ACHN (cell line): ENCODE results near the gene GNAS-AS1.
A peak's percentile ranks its signal among the peaks of the same experiment; 100 is the strongest.

Experiments used
- DNase-seq: peaks from one replicate; pipeline ENCODE4 v3.0.0-alpha.2; 2015
- in situ Hi-C: cut with HindIII; loops from 2 replicates; pipeline ENCODE4 v1.10.0; 2017; ENCODE audit warnings: low sequenced_read_pairs, low pct_ligation_motif_present, low pct_unique_long_range_greater_than_20kb

The GNAS-AS1 gene

DNA sequence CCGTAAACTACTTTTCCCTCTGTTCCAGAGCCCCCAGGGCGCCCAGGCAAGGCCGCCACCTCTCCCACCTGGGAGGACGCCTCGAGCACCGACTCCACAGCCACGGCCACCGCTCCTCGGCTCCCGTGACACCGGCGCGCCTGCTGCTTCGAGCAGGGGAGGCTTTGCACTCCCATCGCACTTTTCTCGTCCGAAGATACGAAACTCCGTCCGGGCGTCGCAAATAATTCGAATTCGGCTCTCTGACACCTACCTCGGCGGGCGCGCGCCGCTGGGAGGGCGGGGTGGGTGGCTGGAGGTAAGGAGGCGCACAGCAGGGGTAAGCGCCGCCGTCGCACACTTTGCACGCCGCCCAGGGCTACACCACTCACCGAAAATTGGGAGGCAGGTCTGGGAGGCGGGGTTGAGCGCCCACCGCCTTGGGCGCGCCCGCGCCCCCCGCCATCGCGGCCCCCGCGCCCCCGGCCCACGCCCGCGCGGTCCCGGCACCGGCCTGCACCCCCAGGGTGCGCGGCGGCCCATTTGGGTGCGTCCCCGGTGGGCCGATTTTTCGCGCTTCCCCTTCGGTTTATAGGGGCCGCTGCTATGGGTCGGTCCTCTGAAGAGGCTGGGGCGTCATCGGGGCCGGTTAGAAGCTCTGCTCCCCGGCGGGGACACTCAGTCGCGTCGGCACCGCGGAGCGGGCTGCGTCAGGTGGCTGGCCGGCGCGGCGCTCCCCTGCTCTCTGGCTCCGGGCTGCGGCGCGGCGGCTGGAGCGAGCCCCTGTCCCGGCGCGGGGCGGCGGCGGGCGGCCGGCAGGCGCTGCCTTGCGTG lies 38.0 kb upstream of the GNAS-AS1 start:
- DNase-seq: no peak
- in situ Hi-C loops: no loop called here

DNA sequence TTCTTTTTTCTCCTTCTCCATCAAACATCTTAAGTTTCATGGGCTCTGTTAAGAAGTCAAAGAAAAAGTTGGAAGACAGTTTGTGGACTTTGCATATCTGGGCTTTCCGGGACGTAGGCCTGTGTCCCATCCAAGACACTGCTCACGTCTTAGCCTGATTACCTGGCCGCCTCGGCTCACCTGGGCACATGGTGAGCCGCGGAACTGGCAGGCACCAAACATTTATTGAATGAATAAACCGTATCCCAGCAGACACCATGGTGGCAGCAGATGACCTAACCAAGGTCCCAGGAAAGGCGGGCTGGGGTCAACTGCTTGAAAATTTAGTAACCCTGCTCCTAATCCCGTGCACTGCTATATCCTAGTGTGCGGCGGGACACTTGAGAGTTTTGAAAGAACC lies 37.4 kb upstream of the GNAS-AS1 start:
- in situ Hi-C loops: no loop called here
- DNase-seq: no peak

DNA sequence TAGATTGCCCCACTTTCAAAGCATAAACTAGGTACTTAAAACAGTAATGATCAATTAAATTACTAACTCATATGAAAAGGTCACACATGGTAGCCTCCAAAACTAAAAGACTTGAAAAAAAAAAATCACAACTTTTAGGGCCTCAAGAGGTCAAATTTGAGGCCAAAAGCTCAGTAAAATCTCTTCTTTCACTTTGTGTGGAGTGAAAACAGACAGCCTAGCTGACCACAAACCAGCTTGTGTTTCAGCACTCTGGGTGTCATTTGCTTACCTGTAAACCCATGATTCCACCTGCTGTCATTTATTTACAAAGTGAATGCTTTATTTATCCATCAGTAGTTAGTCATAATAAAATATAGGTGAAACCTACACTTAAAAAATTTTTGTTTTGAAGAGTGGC lies 35.8 kb upstream of the GNAS-AS1 start:
- in situ Hi-C loops: no loop called here

DNA sequence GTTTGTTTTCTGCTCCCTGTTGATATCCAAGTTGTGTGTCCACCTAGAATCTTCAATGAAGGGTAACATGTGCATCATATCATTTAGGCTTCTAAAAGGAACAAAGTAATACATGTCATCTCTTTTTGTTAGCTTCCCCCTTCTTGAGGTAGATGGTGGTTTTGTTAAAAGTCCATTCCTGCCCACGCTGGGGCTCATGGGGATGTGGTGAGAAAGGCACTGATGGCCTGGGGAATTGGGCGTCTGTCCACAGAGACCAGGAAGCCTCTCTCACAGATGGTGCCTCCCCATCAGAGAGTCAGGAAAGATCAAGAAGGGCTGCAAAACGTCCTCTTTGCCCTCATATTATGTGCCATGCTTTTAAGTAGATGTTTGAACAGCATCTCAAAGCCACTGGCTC lies 34.3 kb upstream of the GNAS-AS1 start:
- in situ Hi-C loops: no loop called here
- no peak for DNase-seq

More for the DNA sequence above, 35.8 kb upstream of the GNAS-AS1 start:
- DNase-seq: no peak

DNA sequence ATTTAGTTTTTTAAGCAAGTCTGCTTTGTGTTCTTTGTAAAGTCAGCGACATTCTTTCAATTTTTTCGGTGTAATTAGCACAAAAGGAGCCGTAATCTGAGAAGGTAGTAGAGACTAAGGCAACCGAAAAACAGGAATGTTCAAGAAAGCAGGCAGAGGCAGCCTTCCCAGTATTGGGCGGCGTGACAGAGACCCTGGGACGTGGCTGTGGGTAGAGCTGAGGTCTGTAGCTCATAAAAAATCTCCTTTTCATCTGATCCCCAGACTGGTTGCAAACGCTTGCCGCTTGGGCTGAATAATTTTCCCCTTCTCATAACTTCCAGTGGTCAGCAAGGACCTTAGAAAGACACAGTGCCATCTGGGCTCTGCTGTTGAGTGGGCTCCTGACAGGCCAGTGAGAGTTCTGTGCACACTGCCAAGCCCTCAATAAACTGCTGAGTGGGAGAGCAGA lies 32.6 kb upstream of the GNAS-AS1 start:
- in situ Hi-C loops: no loop called here
- no peak for DNase-seq

DNA sequence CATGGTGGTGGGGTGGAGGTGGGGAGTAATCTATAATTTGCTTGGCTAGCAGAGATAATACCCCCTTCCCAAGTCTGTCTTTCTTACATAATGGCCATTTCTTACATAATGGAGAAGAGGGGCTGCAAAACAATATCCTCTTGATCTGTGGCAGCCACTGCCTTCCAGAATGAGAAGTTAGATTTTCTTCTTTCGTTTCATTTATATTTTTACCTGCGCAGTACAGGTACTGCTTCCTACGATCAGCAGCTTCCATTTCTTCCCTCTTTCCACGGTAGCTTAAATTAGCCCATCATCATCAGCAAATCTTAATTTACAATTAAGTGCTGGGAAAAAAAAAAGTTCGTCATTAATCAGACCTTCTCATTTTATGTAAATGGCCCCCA lies 32.0 kb upstream of the GNAS-AS1 start:
- in situ Hi-C loops: no loop called here

DNA sequence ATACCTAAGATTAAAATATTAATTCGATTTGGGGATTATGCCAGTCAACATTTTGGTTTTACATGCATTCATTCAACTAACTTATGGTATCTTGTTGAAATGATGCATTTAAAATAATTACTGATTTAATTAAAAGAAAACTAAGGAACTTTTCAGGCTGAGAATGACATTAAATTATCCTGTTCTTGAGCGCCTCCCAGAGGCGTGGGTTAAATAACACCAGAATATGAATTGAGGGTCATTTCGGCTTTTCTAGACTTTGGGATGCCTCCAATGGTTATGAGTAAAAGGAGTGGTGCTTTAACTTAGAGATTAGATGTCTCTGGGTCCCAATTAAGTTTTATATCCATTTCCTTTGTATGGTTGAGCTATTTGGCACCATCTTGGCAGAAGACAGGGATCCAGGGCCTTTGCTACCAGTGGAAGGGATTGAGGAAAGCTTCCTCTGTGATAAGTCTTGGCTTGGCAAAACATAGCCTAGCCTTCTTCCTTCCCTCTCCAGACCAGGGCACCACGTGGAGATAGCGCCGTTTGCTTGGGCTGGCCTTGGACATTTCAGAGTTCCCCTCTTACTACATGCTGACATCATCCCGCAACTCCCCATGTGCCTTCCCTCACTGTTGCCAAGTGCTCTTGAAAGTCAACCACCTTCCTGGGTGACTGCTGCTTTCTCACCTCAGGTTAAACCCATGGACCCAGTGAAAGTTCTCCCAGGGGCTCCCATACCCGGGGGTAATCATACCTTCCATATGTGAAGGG lies 30.5 kb upstream of the GNAS-AS1 start:
- in situ Hi-C loops: no loop called here
- DNase-seq: peak; percentile 9

More for the DNA sequence above, 32.0 kb upstream of the GNAS-AS1 start:
- DNase-seq: no peak

DNA sequence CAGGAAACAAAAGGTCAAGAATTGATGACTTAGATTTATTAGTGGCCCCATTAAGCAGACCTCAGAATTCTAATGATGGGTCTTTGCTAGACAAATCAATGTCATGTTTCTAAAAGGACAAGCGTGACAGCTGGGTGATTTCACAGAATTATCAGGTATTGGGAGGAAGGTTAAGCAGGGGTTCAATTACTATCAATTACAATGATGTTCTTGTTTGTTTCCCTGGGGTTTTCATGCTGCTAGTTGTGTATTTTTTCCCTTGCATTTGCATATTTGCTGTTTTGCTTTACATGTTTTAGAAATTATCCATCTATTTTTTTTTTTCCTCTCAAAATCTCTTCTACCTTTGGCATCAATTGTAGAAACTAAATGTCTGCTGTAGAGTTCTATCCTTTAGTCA lies 29.7 kb upstream of the GNAS-AS1 start:
- in situ Hi-C loops: no loop called here
- DNase-seq: no peak

DNA sequence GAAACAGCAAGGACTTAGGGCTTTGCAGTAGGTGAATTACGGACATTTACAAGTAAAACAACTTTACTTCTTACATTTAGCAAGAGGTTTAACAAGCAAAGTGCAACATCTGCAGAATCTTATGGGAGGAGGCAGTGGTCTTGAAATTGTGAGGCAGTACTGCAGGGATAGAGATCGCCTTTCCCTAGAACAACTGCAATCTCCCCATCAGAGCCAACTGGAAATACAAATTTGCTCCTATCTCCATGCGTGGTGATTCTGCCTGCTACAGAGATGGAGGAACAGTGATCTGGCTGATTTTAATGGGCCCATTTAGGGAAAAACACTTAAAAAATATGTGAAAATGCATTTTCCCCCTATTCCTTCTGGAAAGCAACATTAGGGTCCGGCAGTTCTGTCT lies 27.7 kb upstream of the GNAS-AS1 start:
- no peak for DNase-seq
- in situ Hi-C loops: no loop called here

DNA sequence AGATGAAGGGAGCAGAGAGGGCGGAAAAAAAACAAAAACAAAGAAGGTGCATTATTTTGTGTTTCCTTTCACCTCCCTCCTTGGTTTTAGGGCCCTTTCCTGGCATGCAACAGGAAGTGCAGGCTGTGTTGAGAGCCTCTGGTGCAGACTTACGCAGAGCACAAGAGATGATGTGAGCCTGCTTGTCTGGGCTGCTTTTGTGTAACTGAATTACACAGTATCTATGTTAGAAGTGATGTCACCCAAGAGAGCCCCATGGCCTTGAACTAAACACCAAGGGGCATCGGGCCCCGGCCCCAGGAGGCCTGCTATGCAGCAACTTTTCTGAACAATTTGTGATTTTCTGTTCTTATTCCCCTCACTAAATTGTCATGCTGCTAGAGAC lies 27.3 kb upstream of the GNAS-AS1 start:
- no peak for DNase-seq
- in situ Hi-C loops: no loop called here

DNA sequence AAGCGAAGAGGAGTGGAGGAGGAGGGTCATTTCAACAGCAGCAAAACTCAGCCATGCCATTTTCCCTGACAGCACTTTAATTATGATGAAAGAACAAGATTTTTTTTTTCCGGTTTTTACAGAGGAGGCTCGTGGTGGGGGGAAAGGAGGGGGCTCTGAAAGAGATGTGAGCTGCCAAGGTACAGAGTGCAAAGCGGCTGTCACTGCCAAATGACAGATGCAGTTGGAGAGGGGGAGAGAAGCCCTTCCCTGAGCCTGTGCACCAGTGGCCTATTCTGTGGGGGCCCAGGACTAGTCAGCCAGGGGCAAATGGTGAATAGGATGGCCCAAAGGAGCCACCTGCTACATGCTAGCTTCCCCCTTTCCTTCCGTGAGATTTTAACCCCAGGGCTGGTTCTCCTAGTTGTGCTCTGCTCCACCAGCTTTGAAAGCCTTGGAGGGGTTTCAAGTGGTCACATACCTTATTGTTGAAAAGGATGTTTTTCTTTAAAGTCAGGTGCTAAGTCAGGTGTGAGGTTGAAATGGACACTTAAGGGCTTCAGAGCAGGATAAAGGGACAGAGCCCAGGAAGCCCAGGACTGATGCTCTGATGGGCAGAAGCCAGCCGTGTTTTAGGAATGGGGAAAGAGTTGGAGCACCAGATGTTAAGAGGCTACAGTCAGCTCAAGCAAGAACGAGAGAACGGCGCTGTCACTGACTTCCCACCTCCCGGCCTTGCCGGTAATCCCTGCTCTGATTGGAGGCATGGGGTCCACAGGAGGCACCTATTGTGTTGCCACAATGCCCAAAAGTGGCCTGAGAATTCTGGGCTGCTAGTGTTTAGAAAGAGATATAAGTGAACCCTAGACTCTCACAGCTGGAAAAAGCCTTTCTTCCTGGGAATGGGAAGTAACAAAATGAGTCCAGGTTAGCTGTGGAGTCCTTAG lies 26.6 kb upstream of the GNAS-AS1 start:
- in situ Hi-C loops: no loop called here

DNA sequence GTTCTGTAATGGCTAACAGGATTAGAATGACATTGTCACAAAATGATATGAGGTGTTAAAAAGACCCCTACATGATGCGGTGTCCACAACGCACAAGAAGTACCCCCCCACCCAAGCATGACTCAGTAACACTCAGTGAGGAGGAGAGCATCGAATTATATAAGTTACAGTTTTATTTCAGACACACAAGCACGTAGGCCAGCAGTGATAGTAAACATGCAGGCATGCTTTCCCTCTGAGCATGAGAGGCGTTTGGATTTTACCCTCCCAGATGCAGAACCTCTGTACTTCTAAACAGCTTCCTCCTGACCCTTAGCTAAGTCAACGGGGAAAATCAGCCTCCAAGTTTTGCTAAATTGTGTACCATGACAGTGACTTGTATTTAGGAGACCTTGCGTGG lies 25.7 kb upstream of the GNAS-AS1 start:
- in situ Hi-C loops: no loop called here
- DNase-seq: no peak

More for the DNA sequence above, 26.6 kb upstream of the GNAS-AS1 start:
- no peak for DNase-seq

DNA sequence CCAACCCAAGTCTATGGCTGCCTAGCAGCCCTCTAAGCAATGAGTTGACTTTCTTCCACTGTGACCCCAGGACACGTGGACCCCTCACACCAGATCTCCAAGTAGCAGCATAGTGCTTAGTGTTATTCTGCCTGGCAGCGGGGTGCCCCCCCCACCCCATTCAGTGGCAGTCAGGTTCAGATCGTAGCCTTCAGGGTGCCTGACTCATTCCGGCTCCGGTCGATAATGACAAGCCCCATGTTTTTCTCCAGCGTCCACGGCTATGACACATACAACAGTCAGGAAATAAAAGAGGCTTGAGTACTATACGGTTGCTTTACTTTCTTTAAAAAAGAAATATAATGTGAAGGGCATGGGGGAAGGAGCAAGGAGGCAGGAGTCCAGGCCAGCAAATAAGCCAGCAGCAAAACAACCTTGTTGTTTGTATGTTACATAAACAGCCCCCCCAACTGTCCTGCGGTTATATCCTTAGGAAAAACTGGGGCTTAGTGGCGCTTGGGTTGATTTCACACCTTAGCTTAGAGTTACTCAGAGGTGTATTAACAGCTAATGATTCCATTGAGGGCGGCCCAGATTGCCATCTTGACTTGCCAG lies 24.9 kb upstream of the GNAS-AS1 start:
- DNase-seq: peak; percentile 15
- in situ Hi-C loops: no loop called here

DNA sequence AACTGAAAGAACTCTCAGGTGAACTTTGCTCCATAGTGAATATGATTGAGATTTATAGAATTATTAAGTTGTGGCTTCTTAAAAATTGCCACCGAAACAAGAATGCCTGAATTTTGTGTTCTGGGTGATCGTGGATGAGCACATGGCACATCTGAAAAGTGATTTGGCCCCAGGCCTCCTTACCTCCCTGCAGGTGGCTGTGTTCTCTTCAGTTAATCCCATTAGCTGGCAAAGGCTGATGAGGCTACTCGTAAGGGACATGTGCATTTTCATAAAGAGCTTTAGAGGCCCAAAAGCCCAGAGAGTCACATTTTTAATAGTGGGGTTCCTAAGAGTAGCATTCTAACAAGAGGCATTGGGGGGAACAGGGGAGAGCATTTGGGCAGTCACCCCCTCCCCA lies 24.4 kb upstream of the GNAS-AS1 start:
- in situ Hi-C loops: no loop called here
- no peak for DNase-seq

DNA sequence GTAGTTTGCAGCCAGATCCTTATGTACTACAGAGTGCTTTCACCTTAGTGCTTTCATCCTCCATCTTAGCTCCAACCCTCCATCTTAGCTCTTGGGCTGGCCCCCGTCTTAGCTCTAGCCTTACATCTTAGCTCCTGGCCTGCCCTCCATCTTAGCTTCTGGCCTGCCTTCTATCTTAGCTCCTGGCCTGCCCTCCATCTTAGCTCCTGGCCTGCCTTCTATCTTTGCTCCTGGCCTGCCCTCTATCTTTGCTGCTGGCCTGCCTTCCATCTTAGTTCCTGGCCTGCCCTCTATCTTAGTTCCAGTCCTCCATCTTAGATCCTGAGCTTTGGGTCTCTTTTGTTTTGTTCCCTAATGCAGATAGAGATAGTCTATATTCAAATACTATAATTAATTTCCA lies 23.8 kb upstream of the GNAS-AS1 start:
- in situ Hi-C loops: no loop called here
- DNase-seq: no peak

DNA sequence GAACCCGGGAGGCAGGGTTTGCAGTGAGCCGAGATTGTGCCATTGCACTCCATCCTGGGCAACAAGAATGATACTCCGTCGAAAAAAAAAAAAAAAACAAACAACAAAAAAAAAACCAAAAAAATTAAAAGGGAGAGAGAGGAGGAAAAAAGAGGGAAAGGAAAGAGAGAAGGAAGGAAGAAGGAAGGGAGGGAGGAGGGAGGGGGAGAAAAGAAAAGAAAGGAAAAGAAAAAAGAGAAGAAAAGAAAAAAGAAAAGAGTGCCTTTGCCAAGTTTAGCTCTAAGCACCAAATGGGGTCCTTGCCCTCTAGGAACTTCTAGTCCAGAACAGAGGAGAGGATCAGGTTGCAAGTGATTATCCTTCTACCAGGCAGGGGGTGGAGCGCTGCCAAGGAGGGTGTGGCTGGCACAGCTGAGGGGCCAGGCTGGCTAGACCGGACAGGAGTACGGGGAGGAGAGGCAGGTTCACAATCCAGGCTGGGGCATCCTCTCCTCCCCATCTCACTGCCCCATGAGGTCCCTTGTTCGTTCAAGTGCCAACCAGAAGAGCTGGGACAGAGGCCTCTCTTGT lies 20.9 kb upstream of the GNAS-AS1 start:
- DNase-seq: no peak
- in situ Hi-C loops: no loop called here

DNA sequence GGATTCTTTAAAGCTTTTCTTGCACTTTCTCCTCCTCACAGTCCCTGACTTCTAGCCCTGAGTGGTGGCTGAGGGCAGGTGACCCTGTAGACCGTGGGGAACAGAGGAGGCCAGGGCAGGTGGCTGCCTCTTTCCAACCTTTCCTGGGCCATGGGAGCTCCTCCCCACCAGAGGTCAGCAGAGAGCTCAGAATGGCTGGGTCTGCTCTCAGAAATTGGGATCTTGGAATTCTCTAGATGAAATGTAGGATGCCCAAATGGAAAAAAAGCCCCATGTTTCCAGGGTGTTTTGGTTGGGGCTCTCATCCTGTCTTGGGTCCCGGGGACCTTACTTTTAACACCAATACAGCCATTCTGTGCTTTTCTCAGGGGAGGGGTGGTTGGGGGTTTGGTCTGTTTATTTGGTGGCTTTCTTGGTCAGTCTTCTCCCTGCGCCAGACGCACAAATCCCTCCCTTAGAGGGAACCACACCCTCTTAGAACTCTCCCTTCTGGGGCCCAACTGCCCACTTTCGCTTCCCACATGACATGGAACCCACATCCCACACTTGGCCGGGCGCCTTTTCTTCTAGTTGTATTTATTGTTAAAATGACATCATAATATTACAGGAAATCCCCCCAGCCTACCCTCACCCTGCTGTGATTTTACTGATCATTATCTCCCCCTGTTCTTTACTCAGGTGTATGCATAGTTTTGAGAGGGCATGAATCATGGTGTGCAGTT lies 19.8 kb upstream of the GNAS-AS1 start:
- in situ Hi-C loops: no loop called here
- peak; percentile 59 for DNase-seq
